Immature natural killer cell (primary cell): ENCODE measurements around the gene CYP27C1. TPM values are rescaled to one million over a fixed set of nuclear protein-coding genes. Genes with fewer than 3 reads are reported as not detected.

ENCODE experiments used
- DNase-seq, 3 donors: peaks; one replicate each; pipeline ENCODE4 v3.0.0; 2022; ENCODE audit warnings: mixed read lengths in 1 of 3
- H3K27ac Mint-ChIP-seq, 6 donors: one replicate each; pipeline ENCODE4 v1.8.0; 2020; ENCODE audit warnings: mixed read lengths in 6 of 6, mild to moderate bottlenecking in 5 of 6, inconsistent platforms in 4 of 6, moderate library complexity in 3 of 6
- H3K27me3 Mint-ChIP-seq, 3 donors: one replicate each; pipeline ENCODE4 v1.8.0; 2020 to 2021; ENCODE audit warnings: low read depth in 3 of 3, mild to moderate bottlenecking in 3 of 3, mixed read lengths in 3 of 3, moderate library complexity in 3 of 3, inconsistent platforms in 1 of 3
- H3K36me3 Mint-ChIP-seq, 3 donors: one replicate each; pipeline ENCODE4 v1.8.0; 2020; ENCODE audit warnings: mixed read lengths in 3 of 3, inconsistent platforms in 2 of 3, mild to moderate bottlenecking in 2 of 3
- H3K4me1 Mint-ChIP-seq, 2 donors: one replicate each; pipeline ENCODE4 v1.8.0; 2020; ENCODE audit warnings: inconsistent platforms in 2 of 2, mild to moderate bottlenecking in 2 of 2, mixed read lengths in 2 of 2, moderate library complexity in 1 of 2
- H3K4me3 Mint-ChIP-seq, 5 donors: one replicate each; pipeline ENCODE4 v1.8.0; 2020; ENCODE audit warnings: mild to moderate bottlenecking in 5 of 5, mixed read lengths in 5 of 5, inconsistent platforms in 3 of 5, moderate library complexity in 3 of 5
- H3K9me3 Mint-ChIP-seq, 6 donors: one replicate each; pipeline ENCODE4 v1.8.0; 2020; ENCODE audit warnings: mild to moderate bottlenecking in 6 of 6, mixed read lengths in 6 of 6, inconsistent platforms in 4 of 6, moderate library complexity in 3 of 6
- polyA plus RNA-seq, 3 donors: library from polyadenylated mRNA; unstranded; fragments of 300-500 nt; fragmentation: Illumina TruSeq; gene quantifications; one replicate each; pipeline ENCODE4 v1.2.3, GENCODE V29; 2021

CYP27C1 gene
- polyA plus RNA-seq, 3 donors from 2014 or later, result not detected

DNA sequence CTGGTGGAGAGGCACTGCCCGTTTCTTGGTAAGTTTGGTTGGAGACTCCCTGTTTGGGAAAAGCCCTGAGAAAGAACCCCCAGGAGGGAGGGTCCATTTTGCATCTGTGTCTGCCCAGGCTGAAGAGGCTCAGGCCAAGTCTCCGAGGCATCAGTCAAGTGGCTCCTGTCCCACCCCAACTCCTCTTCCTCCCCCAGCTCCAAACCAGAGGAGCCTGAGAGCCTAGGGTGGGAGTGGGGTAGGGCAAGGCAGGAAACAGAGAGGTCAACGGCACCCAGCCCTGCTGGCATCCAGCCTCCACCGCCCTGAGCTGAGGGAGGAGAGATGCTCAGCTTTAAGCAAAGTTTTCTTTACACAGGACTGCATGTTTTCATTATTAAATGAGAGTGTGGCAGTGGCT, 38.2 kb downstream of the CYP27C1 start:
- DNase-seq, result no peak
- Mint-ChIP-seq H3K4me1 (peaks cover 7 to 12% of the 10 kb centered on the region in 2 donors), H3K27ac (no peak overlapping the region), H3K27me3 (peaks cover 0 to 5% (median 4%) of the 10 kb centered on the region in 3 donors), H3K4me3 (no peak overlapping the region), H3K36me3 (no peaks in the 10 kb centered on the region), H3K9me3 (no peaks in the 10 kb centered on the region)

DNA sequence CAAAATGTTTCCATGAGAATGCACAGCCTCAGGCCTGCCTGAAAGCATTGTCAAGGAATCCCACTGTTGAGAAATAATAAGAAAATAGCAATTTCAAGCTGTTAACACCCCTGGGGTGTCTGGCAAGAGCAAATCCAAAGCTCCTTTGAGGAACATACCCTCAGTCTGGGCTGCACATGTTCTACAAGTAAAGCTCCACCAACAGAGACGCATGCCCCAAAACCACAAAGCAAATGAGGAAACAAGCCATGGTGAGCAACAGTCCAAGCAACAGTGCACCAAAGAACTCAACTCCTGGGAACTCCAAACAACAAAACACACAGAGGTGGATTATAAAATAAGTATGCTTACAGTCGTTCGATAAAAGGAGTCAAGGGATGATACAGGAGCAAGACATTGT, 40.3 kb downstream of the CYP27C1 start:
- H3K4me1 Mint-ChIP-seq, result peaks cover 3 to 5% of the 10 kb centered on the region in 2 donors
- H3K4me3 Mint-ChIP-seq, result no peak overlapping the region
- H3K27ac Mint-ChIP-seq, result no peak overlapping the region
- no peak for DNase-seq
- H3K36me3 Mint-ChIP-seq, result no peaks in the 10 kb centered on the region
- H3K27me3 Mint-ChIP-seq, result peaks cover 0 to 4% (median 2%) of the 10 kb centered on the region in 3 donors
- no peaks in the 10 kb centered on the region for H3K9me3 Mint-ChIP-seq

DNA sequence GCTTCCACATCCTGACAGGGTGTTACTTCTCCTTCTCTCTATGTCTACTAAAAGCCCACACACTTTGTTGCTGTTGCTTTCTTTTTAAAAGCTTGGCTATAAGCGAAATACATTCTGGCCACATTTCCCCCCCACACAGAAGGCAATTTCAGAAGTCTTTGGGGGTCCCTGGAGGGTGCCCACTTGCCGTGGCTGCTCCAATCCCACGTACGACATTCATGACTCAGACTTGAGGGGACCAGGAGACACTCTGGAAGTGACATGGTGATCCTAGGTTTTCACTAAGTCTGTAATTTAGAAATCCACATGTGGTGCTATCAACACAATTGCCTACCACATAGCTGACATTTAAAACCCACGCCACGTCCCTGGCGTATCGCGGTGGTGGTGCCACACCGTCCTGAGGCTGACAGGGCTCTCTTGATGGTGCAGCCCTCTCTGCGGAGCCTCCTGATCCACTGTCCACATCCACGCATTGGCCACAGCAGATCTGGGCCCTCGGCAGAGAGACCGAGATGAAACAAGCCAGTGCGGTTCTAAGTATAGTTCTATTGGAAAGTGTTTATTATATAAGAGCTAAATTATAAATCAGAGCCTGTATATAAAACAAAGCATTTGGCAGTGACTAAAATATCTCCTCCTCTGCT, 42.4 kb downstream of the CYP27C1 start:
- Mint-ChIP-seq H3K9me3 (no peaks in the 10 kb centered on the region), H3K27ac (no peak overlapping the region), H3K4me3 (no peak overlapping the region), H3K36me3 (no peaks in the 10 kb centered on the region), H3K4me1 (no peaks in the 10 kb centered on the region), H3K27me3 (peaks cover 0 to 4% (median 3%) of the 10 kb centered on the region in 3 donors)
- DNase-seq, result no peak

DNA sequence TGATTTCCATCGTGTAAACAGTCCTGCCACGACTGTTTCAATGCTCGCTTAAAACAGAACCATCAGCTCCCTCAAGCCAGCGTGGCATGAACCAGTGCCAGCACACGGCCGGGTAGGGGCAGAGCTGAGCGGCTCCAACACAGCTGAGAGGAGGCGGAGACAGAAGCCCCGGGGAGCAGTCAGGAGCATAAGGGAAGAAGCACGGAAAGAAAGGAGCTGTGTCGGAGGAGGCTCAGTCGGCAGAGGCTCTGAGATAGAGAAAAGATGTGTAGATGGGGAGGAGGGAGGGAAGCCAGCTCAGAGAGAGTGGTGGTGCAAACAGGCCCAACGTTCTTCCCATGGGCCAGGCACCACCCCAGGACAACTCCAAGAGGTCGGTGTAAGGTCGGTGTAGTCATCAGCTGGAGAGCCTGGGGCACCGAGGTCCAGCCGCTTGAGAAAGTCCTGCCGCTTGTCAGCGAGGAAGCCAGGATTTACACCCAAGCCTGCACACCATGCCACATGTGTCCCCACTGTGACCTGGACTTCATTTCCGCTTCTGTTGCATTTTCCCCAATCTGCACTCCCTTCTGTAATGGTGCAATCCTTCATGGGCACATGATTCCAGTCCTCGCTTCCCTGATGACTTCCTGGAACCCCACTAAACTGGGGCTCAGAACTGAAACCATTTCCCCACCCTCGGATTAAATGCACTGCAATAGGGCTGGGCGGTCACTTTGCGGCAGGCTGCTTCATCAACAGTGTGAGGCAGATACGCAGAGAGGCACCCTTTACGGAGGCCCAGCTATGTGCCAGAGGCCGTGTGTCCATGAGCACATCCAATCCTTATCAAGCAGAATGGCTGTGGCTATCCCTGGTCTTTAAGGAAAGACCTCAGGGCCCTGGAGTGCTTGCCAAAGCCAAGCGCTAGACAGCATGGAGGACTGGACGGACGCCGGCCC, 43.5 kb downstream of the CYP27C1 start:
- H3K27ac Mint-ChIP-seq, result no peak overlapping the region
- peaks cover 0 to 4% (median 3%) of the 10 kb centered on the region in 3 donors for H3K27me3 Mint-ChIP-seq
- no peak overlapping the region for H3K4me3 Mint-ChIP-seq
- no peaks in the 10 kb centered on the region for H3K4me1 Mint-ChIP-seq
- DNase-seq, result no peak
- H3K36me3 Mint-ChIP-seq, result no peaks in the 10 kb centered on the region
- no peaks in the 10 kb centered on the region for H3K9me3 Mint-ChIP-seq

DNA sequence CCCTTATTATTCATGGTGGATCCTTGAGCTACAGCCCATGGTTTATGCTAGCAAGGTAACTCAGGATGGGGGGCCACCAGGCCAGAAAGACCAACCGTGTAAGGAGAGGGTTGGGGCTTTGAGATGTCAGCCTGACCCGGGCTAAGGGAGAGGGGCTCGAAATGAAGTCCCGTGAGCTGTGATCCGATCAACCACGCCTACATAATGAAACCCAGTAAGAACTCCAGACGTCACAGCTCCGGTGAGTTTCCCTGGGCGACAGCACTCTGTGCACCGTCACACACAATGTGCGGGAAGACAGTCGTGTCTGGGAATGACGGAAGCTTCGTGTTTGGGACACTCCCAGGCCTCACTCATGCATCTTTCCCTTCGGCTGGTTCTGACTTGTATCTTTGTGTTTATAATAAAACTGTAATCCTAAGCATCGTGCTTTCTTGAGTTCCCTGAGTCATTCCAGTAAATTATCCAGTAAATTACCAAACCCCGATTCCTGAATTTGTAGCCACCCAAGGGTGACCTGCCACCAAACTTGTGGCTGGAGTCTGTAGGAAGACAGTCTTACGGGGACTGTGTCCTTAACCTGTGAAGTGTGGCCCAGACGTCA, 44.2 kb downstream of the CYP27C1 start:
- Mint-ChIP-seq H3K27ac (no peak overlapping the region), H3K36me3 (no peaks in the 10 kb centered on the region), H3K4me1 (no peaks in the 10 kb centered on the region), H3K9me3 (no peaks in the 10 kb centered on the region), H3K27me3 (peaks cover 0 to 6% (median 3%) of the 10 kb centered on the region in 3 donors), H3K4me3 (no peak overlapping the region)
- DNase-seq, result no peak

DNA sequence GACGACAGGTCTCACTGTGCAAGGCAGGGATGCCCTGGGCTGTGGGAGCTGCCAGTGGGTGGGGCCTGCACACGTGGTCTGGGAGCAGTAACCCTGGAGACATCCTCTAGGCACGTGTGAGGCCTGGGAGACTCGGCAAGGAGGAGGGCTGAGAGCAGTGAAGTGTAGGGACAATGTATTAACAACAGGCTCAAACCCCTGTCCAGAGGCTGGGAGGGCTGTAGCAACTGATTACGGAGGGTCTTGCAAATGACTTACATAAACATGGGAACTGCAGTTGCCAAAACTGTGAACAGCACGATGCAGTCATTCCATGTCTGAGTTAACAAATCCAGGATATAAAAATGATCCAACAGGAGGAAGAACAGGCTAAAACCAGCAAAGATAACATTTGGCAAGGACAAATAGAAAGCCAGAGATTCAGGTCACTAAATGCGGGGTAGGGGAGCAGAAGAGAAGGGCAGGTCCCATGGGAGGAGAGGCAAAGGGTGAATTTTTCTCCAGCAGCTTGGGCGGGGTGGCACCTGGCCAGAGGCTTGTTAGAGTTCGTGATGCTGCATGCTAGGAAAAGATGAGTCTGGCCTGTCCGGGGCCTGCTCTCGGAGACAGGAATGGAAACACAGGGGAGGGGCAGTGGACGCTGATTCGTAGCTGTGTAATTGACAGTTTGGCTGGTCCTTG, 44.9 kb downstream of the CYP27C1 start:
- DNase-seq, result no peak
- no peaks in the 10 kb centered on the region for H3K36me3 Mint-ChIP-seq
- no peak overlapping the region for H3K4me3 Mint-ChIP-seq
- H3K9me3 Mint-ChIP-seq, result no peaks in the 10 kb centered on the region
- peaks cover 0 to 6% (median 3%) of the 10 kb centered on the region in 3 donors for H3K27me3 Mint-ChIP-seq
- no peaks in the 10 kb centered on the region for H3K4me1 Mint-ChIP-seq
- H3K27ac Mint-ChIP-seq, result no peak overlapping the region

DNA sequence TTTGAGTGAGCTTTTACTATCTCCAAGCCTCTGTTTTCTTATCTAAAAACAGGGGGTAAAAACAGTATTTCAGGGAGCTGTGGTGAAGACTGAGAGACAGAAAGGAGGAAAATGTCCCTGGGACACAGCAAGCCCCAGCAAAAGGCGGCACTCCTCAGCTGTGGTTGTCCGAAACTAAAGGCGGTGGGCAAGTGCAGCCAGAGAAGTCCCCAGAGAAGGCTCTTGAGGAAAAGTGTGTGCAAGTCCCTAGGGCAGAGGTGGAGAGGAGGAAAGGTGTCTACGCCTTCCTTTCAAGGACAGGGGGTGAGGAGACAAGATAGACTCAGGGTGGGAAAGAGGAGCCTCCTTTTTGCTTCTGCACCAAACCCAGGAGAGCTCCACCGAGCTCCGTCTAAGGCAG, 45.5 kb downstream of the CYP27C1 start:
- Mint-ChIP-seq H3K9me3 (no peaks in the 10 kb centered on the region), H3K27ac (peak overlapping the region in 1 of 6 donors; percentile 53), H3K36me3 (no peaks in the 10 kb centered on the region), H3K4me3 (no peak overlapping the region), H3K4me1 (no peaks in the 10 kb centered on the region), H3K27me3 (peaks cover 0 to 6% (median 3%) of the 10 kb centered on the region in 3 donors)
- DNase-seq, result no peak

DNA sequence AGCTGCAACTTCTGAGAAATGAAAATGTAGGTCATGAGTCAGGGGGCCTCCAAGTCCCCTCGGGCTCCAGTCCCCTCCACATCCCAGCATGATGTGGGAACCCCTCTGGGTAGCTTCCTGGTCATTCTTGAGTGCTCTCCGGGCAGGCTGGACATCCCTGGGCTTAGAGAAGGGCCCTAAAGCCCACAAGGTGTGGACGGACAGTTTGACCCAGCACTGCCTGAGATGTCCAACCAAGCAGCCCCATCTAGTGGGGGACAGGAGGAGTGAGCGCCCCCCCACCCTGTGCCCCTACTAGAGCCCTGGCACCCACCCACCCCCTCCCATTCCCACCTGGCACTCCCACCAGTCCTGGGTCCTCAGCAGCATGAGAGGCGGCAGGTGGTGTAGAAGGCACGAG, 46.0 kb downstream of the CYP27C1 start:
- Mint-ChIP-seq H3K27me3 (peaks cover 0 to 6% (median 3%) of the 10 kb centered on the region in 3 donors), H3K36me3 (no peaks in the 10 kb centered on the region), H3K27ac (no peak overlapping the region), H3K4me3 (no peak overlapping the region), H3K9me3 (no peaks in the 10 kb centered on the region), H3K4me1 (no peaks in the 10 kb centered on the region)
- no peak for DNase-seq

DNA sequence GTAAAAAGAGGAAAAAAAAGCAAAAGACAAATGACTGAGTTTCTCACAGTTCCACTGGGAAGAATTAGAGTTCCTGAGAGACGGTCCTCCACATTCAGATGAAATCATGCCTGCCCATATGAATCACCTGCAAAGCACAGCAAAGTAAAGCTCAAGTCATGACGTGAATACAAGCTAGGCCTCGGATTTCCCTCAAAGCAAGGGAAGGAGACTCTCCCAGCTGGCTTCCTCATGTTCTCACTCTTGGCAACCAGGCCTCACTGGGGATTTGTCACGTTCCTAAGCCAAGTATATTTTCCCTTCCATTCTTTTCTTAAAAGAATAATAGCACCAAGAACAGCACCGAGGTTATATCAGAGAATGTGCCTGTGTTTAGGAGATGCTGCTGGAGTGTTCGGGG, 47.0 kb downstream of the CYP27C1 start:
- no peak for DNase-seq

DNA sequence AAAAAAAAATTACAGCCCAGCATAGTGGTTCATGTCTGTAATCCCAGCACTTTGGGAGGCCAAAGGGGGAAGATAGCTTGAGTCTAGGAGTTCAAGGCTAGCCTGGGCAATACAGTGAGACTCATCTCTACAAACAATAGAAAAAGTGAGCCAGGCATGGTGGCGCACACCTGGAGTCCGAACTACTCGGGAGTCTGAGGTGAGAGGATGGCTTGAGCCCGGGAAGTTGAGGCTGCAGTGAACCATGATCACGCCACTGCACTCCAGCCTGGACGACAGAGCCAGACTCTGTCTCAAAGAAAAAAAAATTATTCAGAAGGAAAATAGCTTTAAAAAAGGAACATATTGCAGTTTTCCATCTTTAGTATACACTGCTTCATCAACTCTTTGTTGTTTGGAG, 47.8 kb downstream of the CYP27C1 start:
- Mint-ChIP-seq H3K4me1 (no peaks in the 10 kb centered on the region), H3K4me3 (no peak overlapping the region), H3K9me3 (no peaks in the 10 kb centered on the region), H3K36me3 (no peaks in the 10 kb centered on the region), H3K27ac (no peak overlapping the region), H3K27me3 (peaks cover 0 to 4% (median 3%) of the 10 kb centered on the region in 3 donors)
- no peak for DNase-seq

More for the DNA sequence above, 47.0 kb downstream of the CYP27C1 start:
- Mint-ChIP-seq H3K27ac (no peak overlapping the region), H3K4me1 (no peaks in the 10 kb centered on the region), H3K27me3 (peaks cover 0 to 6% (median 3%) of the 10 kb centered on the region in 3 donors), H3K4me3 (no peak overlapping the region), H3K36me3 (no peaks in the 10 kb centered on the region), H3K9me3 (no peaks in the 10 kb centered on the region)

DNA sequence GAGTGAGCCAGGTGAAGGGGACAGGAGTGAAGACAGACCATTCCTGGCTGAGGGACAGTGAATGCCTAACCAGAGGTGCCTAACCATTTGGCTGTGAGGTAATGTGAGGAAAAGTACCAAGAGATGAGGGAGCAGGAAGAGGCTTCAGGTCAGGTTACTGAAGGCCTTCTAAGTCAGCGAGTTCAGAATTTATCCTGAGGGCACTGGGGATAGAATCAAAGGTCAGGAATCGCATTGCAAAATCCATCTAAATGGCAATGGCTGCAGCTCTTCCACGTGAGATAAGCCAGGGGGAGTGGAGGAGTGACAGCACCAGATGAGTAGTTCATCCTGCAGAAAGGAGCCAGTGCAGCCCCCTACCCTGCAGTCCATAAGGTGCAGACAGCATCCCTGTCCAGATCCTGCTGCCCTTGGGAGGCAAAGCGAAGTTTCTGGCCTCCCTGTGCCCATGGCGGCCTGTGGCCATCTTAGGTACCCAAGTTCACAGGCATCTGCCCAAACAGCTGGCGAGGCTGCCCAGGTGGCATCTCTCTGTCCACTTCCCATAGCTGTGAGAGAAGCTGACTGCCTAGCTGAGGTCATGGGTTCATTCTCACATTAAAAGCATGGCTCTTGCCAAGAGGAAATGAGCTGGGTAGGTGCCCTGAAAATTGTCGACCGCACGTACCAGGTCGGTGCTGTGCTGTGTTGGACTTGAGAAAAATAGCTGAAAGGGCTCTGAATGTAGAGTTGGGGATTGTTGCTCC, 49.5 kb downstream of the CYP27C1 start:
- Mint-ChIP-seq H3K9me3 (no peaks in the 10 kb centered on the region), H3K27me3 (peaks cover 0 to 4% (median 2%) of the 10 kb centered on the region in 3 donors), H3K4me3 (no peak overlapping the region), H3K4me1 (no peaks in the 10 kb centered on the region), H3K36me3 (no peaks in the 10 kb centered on the region), H3K27ac (no peak overlapping the region)
- DNase-seq, result no peak

DNA sequence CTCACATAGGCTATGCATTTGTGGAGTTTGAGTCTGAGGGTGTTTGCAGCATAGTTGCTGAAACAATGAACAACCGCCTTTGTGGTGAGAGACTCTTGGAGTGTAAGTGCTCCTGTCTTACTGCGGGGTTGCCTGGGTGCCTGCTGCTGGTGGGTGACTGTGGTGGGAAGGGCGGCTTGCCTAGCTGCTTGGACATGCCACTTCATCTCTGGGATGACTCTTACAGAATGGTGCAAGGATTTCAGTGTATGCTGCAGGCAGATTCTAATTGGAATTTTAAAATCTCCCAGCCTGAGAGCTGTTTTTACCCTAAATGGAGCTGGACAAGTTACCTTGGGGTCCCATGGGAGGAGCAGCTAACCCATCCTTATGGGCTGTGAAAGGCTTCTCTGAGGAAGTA, 50.1 kb downstream of the CYP27C1 start:
- Mint-ChIP-seq H3K4me3 (no peak overlapping the region), H3K9me3 (no peaks in the 10 kb centered on the region), H3K36me3 (no peaks in the 10 kb centered on the region), H3K27me3 (peaks cover 0 to 4% (median 2%) of the 10 kb centered on the region in 3 donors), H3K27ac (no peak overlapping the region), H3K4me1 (no peaks in the 10 kb centered on the region)
- DNase-seq, result no peak

DNA sequence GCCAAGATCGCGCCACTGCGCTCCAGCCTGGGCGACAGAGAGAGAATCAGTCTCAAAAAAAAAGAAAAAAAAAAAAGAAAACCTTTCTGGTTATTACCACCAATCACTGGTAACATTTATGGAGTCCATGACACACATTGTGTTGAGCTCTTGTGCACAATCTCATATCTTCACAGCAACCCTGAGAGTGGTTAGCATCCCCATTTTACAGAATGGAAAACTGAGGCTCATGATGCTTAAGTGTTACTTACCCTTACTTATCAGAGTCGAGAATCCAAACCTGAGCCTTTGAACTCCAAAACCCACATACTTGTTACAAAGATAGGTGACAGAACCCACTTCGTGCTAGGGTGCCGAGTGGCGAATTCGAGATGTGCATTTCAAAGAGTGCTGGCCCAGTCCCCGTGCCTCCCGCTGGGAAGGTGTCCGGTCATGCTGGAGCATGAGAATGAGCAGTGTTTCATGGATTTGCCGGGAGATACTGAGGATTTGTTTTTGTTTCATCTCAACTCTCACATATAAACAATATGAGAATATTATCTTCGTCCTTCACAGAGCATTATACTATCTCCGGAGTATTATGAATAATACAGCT, 50.9 kb downstream of the CYP27C1 start:
- no peaks in the 10 kb centered on the region for H3K4me1 Mint-ChIP-seq
- no peak overlapping the region for H3K27ac Mint-ChIP-seq
- H3K36me3 Mint-ChIP-seq, result no peaks in the 10 kb centered on the region
- no peak overlapping the region for H3K4me3 Mint-ChIP-seq
- no peaks in the 10 kb centered on the region for H3K9me3 Mint-ChIP-seq
- no peak for DNase-seq
- peaks cover 0 to 4% (median 2%) of the 10 kb centered on the region in 3 donors for H3K27me3 Mint-ChIP-seq
